ENCODE measurements around the gene ARL5C. TPM values are rescaled to one million over a fixed set of nuclear protein-coding genes. Genes with fewer than 3 reads are reported as not detected.

ARL5C gene
- total RNA-seq, 4 donors from 2014 or later: not detected

DNA sequence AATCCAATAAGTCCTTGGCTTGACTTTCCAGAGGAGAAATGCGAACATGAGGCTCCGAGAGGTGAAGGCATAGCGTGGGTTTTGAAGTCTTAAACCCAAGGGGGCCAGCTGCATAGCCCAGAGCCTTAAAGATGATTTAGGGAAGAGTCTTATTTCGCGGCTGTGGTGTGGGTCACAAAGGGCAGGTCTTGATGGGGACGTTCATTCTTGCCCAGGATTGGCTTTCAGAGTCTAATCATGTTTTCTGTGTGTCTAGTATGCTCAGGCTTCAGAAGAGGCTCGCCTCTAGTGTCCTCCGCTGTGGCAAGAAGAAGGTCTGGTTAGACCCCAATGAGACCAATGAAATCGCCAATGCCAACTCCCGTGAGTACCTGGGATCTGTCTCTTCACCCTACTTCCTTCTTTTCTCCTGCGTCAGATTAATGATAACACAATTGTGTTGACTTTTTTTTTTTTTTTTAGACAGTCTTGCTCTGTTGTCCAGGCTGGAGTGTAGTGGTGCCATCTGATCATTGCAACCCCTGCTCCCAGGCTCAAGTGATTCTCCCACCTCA lies 35.1 kb upstream of the ARL5C start:
- 24 to 26% methylated on average over 11 of the region's 11 CpGs for whole genome bisulfite sequencing, 2 donors
- H3K27me3 ChIP-seq: no peaks in the 10 kb centered on the region
- TF ChIP-seq POLR2A (IDR thresholded peaks at IDR 0.05) (no peak), CTCF (IDR thresholded peaks at IDR 0.05) (no peak)
- no peaks in the 10 kb centered on the region for H3K9me3 ChIP-seq
- intact Hi-C loops (cut with DNase I): no loop called here
- peaks cover 28 to 59% (median 41%) of the 10 kb centered on the region in 3 donors for H3K4me1 ChIP-seq
- peak overlapping the region; percentile 93 to 97 (median 96) for H3K27ac ChIP-seq
- H3K36me3 ChIP-seq: peaks cover 28 to 42% (median 30%) of the 10 kb centered on the region in 3 donors
- H3K4me3 ChIP-seq: peak overlapping the region; percentile 76 to 90 (median 84)
- DNase-seq: no peak

GRCh38 chr17:39200070-39200879 lies 34.3 kb upstream of the ARL5C start, which contains the start of gene RPL19:
RPL19 (plus strand) TSS chr17:39200283; CDS start chr17:39200345, 62 bp downstream.
- H3K27ac ChIP-seq: peak within 1 kb of the TSS; percentile 93 to 97 (median 96)
- DNase-seq: no peak
- intact Hi-C loops (cut with DNase I): no loop called here
- WGBS, 2 donors: 0 to 1% methylated on average over 19 to 36 of the region's 52 CpGs
- H3K4me1 ChIP-seq: peaks cover 36 to 67% (median 47%) of the 10 kb centered on the region in 3 donors
- peak within 1 kb of the TSS; percentile 76 to 90 (median 84) for H3K4me3 ChIP-seq
- peaks cover 28 to 41% (median 30%) of the 10 kb centered on the region in 3 donors for H3K36me3 ChIP-seq
- no peaks in the 10 kb centered on the region for H3K27me3 ChIP-seq
- TF ChIP-seq CTCF (IDR thresholded peaks at IDR 0.05) (no peak), POLR2A (IDR thresholded peaks at IDR 0.05) (peak in 2 of 4 donors; percentile 35 to 74)
- H3K9me3 ChIP-seq: no peaks in the 10 kb centered on the region

DNA sequence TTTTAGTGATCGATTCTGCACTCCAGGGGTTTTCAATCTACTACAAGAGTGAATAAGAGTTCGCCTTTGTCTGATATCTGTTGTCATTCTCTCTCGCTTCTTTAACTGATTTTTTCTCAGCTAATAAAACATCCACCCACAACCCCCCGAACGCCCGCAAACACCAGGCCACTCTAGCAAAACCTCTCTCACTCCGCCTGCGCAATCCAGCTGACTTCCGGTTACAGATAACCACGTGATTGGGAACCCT lies 33.8 kb upstream of the ARL5C start:
- H3K27me3 ChIP-seq: no peaks in the 10 kb centered on the region
- peak overlapping the region; percentile 76 to 90 (median 84) for H3K4me3 ChIP-seq
- intact Hi-C loops (cut with DNase I): no loop called here
- 0 to 1% methylated on average over 10 of the region's 10 CpGs for WGBS, 2 donors
- TF ChIP-seq CTCF (IDR thresholded peaks at IDR 0.05): peak in 1 of 6 experiments; percentile 27
- TF ChIP-seq POLR2A (IDR thresholded peaks at IDR 0.05): peak in 1 of 4 donors; percentile 46
- peak; percentile 62 for DNase-seq
- H3K9me3 ChIP-seq: no peaks in the 10 kb centered on the region
- peaks cover 23 to 36% (median 28%) of the 10 kb centered on the region in 3 donors for H3K36me3 ChIP-seq
- peaks cover 39 to 72% (median 52%) of the 10 kb centered on the region in 3 donors for H3K4me1 ChIP-seq
- peak overlapping the region; percentile 93 to 97 (median 96) for H3K27ac ChIP-seq

- intact Hi-C loops (cut with DNase I): no loop called here
- no peaks in the 10 kb centered on the region for H3K27me3 ChIP-seq
- no peak for DNase-seq
- peaks cover 12 to 28% (median 13%) of the 10 kb centered on the region in 3 donors for H3K36me3 ChIP-seq
- peak overlapping the region in 2 of 4 donors; percentile 78 to 84 for H3K4me3 ChIP-seq
- H3K4me1 ChIP-seq: peaks cover 39 to 81% (median 52%) of the 10 kb centered on the region in 3 donors
- H3K27ac ChIP-seq: peak overlapping the region; percentile 74 to 97 (median 88)
- TF ChIP-seq POLR2A (IDR thresholded peaks at IDR 0.05) (no peak), CTCF (IDR thresholded peaks at IDR 0.05) (no peak)
- WGBS, 2 donors: 71 to 74% methylated on average over 4 of the region's 4 CpGs
- no peaks in the 10 kb centered on the region for H3K9me3 ChIP-seq
Measured at GRCh38 chr17:39198186-39198566, 32.2 kb upstream of the ARL5C start.

Data from esophagus squamous epithelium (tissue), 5 donors.